Measurements from ENCODE around the gene ARID1B.

GRCh38 chr6:156925718-156926607, 148.8 kb downstream of the ARID1B start:
- TF ChIP-seq CTCF (IDR thresholded peaks at IDR 0.05) (no peak), EZH2phosphoT487 (IDR thresholded peaks at IDR 0.05) (no peak), EZH2 (IDR thresholded peaks at IDR 0.05) (no peak)

All from neural progenitor cell (in vitro differentiated cells).